Ovary (tissue), 9 donors: Measurements from ENCODE around the gene GAMT. TPM values are rescaled to one million over a fixed set of nuclear protein-coding genes. Genes with fewer than 3 reads are reported as not detected.

Experiments
- DNase-seq, 5 donors: peaks; one replicate each; pipeline ENCODE4 v3.0.0-alpha.2; 2019 to 2020
- H3K27ac ChIP-seq, 2 donors: fragments of 200-600 bp; one replicate each; pipeline versions ENCODE4 v1.5.1 to v1.8.0; 2019 to 2022
- H3K27me3 ChIP-seq: fragments of 200-600 bp; one replicate; pipeline ENCODE4 v1.8.0; 2022
- H3K36me3 ChIP-seq: fragments of 200-600 bp; sonication (generic); one replicate; pipeline ENCODE4 v1.5.1; 2019
- H3K4me1 ChIP-seq: one replicate; pipeline ENCODE4 v1.8.1; 2013; ENCODE audit warnings: mild to moderate bottlenecking, moderate library complexity; ENCODE audit not compliant: insufficient read depth
- H3K4me3 ChIP-seq: fragments of 200-600 bp; sonication (generic); one replicate; pipeline ENCODE4 v1.5.1; 2017
- H3K9me3 ChIP-seq, 2 donors: fragments of 200-600 bp in 1 of 2; sonication (generic) in 1 of 2; one replicate each; pipeline versions ENCODE4 v1.5.1 to v1.8.1; 2013 to 2019; ENCODE audit warnings: mild to moderate bottlenecking in 1 of 2, moderate library complexity in 1 of 2
- EP300 ChIP-seq: sonication (generic); formaldehyde crosslinking; IDR thresholded peaks from one replicate; pipeline ENCODE4 v1.6.1; 2017; ENCODE audit warnings: antibody characterized with exemption
- POLR2A ChIP-seq: fragments of 450-650 bp; IDR thresholded peaks from one replicate; pipeline ENCODE4 v1.6.1; 2017; ENCODE audit warnings: antibody characterized with exemption, mild to moderate bottlenecking, moderate library complexity
- WGBS, 3 donors: extraction: QIAGEN DNeasy Blood & Tissue Kit in 1 of 3; methylation state at CpG; one replicate each; pipeline versions ENCODE4 v1.1.5 to v1.1.7; 2013 to 2017; 5-methylcytosine and 5-hydroxymethylcytosine counted together
- intact Hi-C, 4 donors: fragments of 100-400 bp; cut with DNase I; formaldehyde crosslinking; loops; one replicate each; pipeline versions ENCODE4 v1.11.0 to v1.15.1; 2022 to 2023
- polyA plus RNA-seq, 2 donors: library from polyadenylated mRNA; stranded (reverse); fragments of 200-250 nt in 1 of 2; fragments of 350-450 nt in 1 of 2; fragmentation: Illumina TruSeq in 1 of 2; extraction: RNeasy Lipid Tissue Mini Kit (QIAGEN cat#74804) in 1 of 2; gene quantifications; one replicate each; pipeline ENCODE4 v1.2.3, GENCODE V29; 2013 to 2014
- total RNA-seq, 7 donors: library from RNA; depleted of rRNA in 2 of 7; stranded (reverse); fragments of >200 nt in 2 of 7; fragmentation: NEBNext Ultra II Directional in 3 of 7; extraction: Animal tissue kit (Norgen Biotek cat#: 25700) in 3 of 7; gene quantifications; one replicate each; pipeline versions ENCODE4 v1.1.0 to v1.2.4, GENCODE V29; 2016 to 2023
- TF ChIP-seq, protein P1 (sequence below), 3 donors: fragments of 450-650 bp in 2 of 3; fragments of 200-600 bp in 1 of 3; IDR thresholded peaks; one replicate each; pipeline versions ENCODE4 v1.5.1 to v1.8.0; 2016 to 2022; ENCODE audit warnings: antibody characterized with exemption in 3 of 3, mild to moderate bottlenecking in 1 of 3
- donor health status: DM: no; HTN: no; CAD: no; lungs with moderate emphysema.
- donor health status: DM: no; HTN: no; CAD: no.
- donor health status: Bipolar disorder and iron deficiency.
- donor health status: DM: yes; HTN: yes; CAD: no.
- donor health status: DM: no; HTN: no; CAD: no.
- donor health status: DM: yes; HTN: yes; CAD: no.

GAMT gene
- total and polyA plus RNA-seq, 9 donors: 8.0 to 34.1 (median 17.0) TPM

DNA sequence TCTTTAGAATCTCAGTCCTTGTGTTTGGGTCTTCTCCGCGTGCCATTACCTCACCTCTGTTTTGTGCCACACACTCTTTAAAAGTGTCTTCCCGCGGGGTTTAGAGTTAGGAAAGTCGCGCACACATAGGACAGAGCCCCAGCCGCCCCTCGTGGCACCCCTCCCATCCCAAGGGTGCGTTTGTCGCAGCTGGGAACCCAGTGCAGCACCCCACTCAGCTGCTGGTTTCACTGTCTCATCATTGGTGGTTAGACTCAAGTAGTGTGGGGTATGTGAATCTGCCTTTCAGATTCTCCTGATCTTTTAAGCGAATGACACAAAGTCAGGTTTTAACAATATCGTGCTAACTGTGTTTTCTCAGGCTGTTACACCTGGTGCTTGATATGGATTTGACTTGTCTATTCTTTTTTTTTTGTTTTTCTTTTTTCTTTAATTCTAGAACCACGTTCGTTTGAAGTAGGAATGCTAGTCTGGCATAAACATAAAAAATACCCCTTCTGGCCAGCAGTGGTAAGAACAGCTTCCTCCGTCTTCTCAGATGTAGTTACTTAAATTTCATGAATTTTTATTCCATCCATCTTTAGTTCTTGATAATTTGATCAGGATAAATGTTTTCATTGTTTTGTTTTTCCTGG is 37.2 kb downstream of the GAMT start:
- Histone ChIP-seq H3K4me1 (peaks cover 15% of the 10 kb centered on the region), H3K4me3 (no peak overlapping the region), H3K9me3 (no peaks in the 10 kb centered on the region), H3K36me3 (no peaks in the 10 kb centered on the region), H3K27me3 (no peaks in the 10 kb centered on the region), H3K27ac (no peak overlapping the region)
- intact Hi-C loops: no loop called here
- no peak for DNase-seq
- TF ChIP-seq, protein P1, sequence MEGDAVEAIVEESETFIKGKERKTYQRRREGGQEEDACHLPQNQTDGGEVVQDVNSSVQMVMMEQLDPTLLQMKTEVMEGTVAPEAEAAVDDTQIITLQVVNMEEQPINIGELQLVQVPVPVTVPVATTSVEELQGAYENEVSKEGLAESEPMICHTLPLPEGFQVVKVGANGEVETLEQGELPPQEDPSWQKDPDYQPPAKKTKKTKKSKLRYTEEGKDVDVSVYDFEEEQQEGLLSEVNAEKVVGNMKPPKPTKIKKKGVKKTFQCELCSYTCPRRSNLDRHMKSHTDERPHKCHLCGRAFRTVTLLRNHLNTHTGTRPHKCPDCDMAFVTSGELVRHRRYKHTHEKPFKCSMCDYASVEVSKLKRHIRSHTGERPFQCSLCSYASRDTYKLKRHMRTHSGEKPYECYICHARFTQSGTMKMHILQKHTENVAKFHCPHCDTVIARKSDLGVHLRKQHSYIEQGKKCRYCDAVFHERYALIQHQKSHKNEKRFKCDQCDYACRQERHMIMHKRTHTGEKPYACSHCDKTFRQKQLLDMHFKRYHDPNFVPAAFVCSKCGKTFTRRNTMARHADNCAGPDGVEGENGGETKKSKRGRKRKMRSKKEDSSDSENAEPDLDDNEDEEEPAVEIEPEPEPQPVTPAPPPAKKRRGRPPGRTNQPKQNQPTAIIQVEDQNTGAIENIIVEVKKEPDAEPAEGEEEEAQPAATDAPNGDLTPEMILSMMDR (IDR thresholded peaks at IDR 0.05): no peak
- TF ChIP-seq POLR2A (no peak), EP300 (no peak)
- 81 to 84% (median 84%) methylated on average over 15 of the region's 15 CpGs for WGBS, 3 donors

DNA sequence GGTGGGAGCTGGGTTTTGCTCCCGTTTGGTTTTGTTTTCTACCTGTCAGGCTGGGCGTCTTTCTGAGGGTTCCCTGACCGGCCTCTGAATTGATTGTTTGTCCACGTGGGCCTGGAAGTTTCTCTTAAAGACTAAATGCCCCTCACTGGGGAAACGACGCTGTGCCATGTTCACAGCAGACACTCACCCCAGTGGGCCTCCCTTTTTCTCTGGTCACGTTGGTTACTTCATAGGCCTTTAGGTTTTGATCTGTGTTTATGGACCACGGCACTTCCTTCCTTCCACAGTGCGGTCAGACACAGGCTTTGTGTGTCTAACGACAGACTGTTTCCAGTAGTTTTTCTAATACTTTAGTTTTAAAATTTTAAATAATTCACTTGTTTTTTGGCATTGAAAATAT is 37.7 kb downstream of the GAMT start:
- intact Hi-C loops: no loop called here
- TF ChIP-seq, protein P1 (IDR thresholded peaks at IDR 0.05): no peak
- TF ChIP-seq EP300 (no peak), POLR2A (no peak)
- Histone ChIP-seq H3K4me1 (peaks cover 19% of the 10 kb centered on the region), H3K27ac (no peak overlapping the region), H3K36me3 (no peaks in the 10 kb centered on the region), H3K27me3 (no peaks in the 10 kb centered on the region), H3K9me3 (no peaks in the 10 kb centered on the region), H3K4me3 (no peak overlapping the region)
- DNase-seq: no peak
- 86 to 93% (median 91%) methylated on average over 10 of the region's 10 CpGs for WGBS, 3 donors

DNA sequence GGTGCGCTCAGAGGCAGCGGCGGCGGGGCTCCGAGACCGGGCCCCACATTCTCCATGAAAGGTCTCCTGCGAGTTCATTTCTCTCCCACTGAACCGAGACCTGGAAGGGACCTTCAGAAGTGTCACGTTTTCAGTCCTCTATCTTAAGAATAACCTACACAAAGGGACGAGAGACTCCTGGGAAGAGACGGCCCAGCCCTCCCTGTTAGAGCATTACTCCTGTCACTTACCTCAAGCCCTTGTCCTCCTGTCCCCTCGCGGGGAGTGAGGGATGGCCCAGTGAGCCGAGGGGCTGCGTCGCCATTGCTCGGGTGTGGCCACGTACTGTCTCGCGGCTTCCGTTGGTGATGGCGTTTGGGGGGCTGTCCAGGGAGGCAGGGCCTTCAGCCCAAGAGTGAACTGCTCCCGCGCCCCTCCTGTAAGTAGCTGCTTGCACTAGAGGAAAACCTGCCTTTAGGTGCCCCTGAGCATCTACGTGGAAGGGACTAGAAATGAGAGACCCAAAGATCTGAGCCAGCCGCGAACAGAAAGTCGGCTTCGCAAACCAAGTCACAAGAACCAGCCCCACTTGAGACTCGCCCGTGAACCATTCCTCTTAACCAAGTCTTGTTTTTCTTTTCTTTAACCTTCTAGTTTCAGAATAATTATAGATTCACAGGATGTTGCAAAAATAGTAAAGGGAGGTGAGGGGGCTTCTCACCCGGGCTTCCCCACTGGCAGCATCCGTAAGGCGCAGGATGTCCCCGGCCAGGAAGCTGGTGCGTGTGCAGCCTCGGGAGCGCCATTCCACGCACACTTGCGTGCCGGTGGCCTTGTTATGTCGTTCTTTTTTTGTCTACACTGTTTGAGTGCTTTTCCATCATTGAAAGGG is 38.7 kb downstream of the GAMT start:
- H3K36me3 ChIP-seq: no peaks in the 10 kb centered on the region
- no peak for DNase-seq
- H3K9me3 ChIP-seq: no peaks in the 10 kb centered on the region
- peak overlapping the region in 1 of 2 donors; percentile 62 for H3K27ac ChIP-seq
- WGBS, 3 donors: 86 to 92% (median 86%) methylated on average over 42 of the region's 42 CpGs
- H3K4me3 ChIP-seq: no peak overlapping the region
- H3K27me3 ChIP-seq: no peaks in the 10 kb centered on the region
- peaks cover 20% of the 10 kb centered on the region for H3K4me1 ChIP-seq
- intact Hi-C loops: no loop called here
- TF ChIP-seq POLR2A (no peak), EP300 (no peak)
- TF ChIP-seq, protein P1 (IDR thresholded peaks at IDR 0.05): no peak

DNA sequence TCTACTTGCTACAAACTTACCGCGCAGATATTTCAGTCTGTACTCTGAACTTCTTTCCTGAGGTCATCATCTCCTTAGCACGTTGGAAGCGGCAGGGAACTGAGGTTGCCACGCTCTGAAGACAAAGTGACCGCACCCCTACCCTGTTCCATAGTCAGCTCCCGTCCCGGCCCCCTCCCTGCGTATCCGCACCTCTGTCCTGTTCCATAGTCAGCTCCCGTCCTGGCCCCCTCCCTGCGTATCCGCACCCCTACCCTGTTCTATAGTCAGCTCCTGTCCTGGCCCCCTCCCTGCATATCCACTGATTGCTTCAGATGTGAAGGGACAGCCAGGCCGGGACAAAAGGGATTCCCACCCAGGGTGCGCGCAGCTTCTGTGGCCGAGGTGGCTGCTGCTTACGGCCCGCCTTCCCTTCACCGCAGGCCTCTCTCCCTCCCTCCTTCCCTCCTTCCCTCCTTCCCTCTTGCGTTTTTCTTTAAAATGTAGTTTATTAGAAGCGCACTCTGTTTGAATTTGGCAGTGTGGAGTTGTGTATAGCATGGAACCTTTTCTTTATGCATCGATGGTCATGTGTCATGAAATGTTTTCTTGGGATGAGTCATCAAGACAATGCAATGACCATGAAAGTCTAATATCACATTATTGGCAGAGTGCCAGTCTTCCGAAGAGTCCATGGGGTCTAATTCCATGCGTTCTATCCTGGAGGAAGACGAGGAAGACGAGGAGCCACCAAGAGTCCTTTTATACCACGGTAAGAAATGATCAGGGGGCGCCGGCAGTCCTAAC is 39.5 kb downstream of the GAMT start:
- Histone ChIP-seq H3K4me1 (peaks cover 20% of the 10 kb centered on the region), H3K27me3 (no peaks in the 10 kb centered on the region), H3K4me3 (peak overlapping the region; percentile 15), H3K9me3 (no peaks in the 10 kb centered on the region), H3K36me3 (no peaks in the 10 kb centered on the region), H3K27ac (peak overlapping the region in 1 of 2 donors; percentile 62)
- DNase-seq: no peak
- 25 to 35% (median 28%) methylated on average over 30 of the region's 30 CpGs for WGBS, 3 donors
- TF ChIP-seq EP300: no peak
- TF ChIP-seq, protein P1 (IDR thresholded peaks at IDR 0.05): no peak
- TF ChIP-seq POLR2A: no peak
- intact Hi-C loops: no loop called here
